SK-N-SH (cell line): ENCODE data around the gene CCDC89. TPM values are rescaled to one million over a fixed set of nuclear protein-coding genes. Genes with fewer than 3 reads are reported as not detected.

Source experiments
- CTCF ChIA-PET: fragments of 300-600, 350-600 bp; formaldehyde crosslinking; extraction: SDS; loops from one replicate; lab custom pipeline; 2021; lab: Yijun Ruan, JAX
- POLR2A ChIA-PET: fragments of 350-600 bp; sonication (Branson Sonifier 250); formaldehyde crosslinking; extraction: SDS; loops from one replicate; lab custom pipeline; 2020; ENCODE audit warnings: antibody characterized with exemption, inconsistent platforms; lab: Yijun Ruan, JAX
- DNase-seq: peaks from one replicate; pipeline ENCODE4 v3.0.0; 2012
- H2AFZ ChIP-seq: fragments of 200-600 bp; sonication (generic); 2 replicates; pipeline ENCODE4 v1.8.1; 2016; ENCODE audit warnings: antibody characterized with exemption, mild to moderate bottlenecking, low read depth
- H3F3A ChIP-seq: fragments of 200-600 bp; sonication (generic); replicated peaks from 2 replicates; pipeline ENCODE3; 2016; ENCODE audit warnings: antibody characterized with exemption, mild to moderate bottlenecking; ENCODE audit not compliant: insufficient read depth
- H3K27ac ChIP-seq, 2 experiments: fragments of 200-500 bp in 1 of 2; fragments of 200-600 bp in 1 of 2; sonication (Bioruptor generic) in 1 of 2; sonication (generic), shearing (Covaris generic) in 1 of 2; 2 replicates each; pipeline versions ENCODE4 v1.5.1 to v1.6.1; 2014 to 2016; ENCODE audit warnings: low read depth in 2 of 2, inconsistent platforms in 1 of 2, low read length in 1 of 2, mild to moderate bottlenecking in 1 of 2, mixed read lengths in 1 of 2
- H3K27me3 ChIP-seq: fragments of 200-600 bp; sonication (generic), shearing (Covaris generic); 2 replicates; pipeline ENCODE4 v1.6.1; 2016; ENCODE audit warnings: mixed run types; ENCODE audit not compliant: insufficient read depth
- H3K36me3 ChIP-seq, 2 experiments: fragments of 200-500 bp in 1 of 2; fragments of 200-600 bp in 1 of 2; sonication (Bioruptor generic) in 1 of 2; sonication (generic) in 1 of 2; replicated peaks in 1 of 2; 2 replicates each; pipeline versions ENCODE3 to v1.5.1; 2014 to 2016; ENCODE audit warnings: low read length in 1 of 2, mild to moderate bottlenecking in 1 of 2; ENCODE audit not compliant: insufficient read depth in 2 of 2, control insufficient read depth in 1 of 2
- H3K4me1 ChIP-seq, 2 experiments: fragments of 200-500 bp in 1 of 2; fragments of 200-600 bp in 1 of 2; sonication (Bioruptor generic) in 1 of 2; sonication (generic), shearing (Covaris generic) in 1 of 2; 2 replicates each; pipeline versions ENCODE4 v1.5.1 to v1.6.1; 2014 to 2016; ENCODE audit warnings: low read depth in 1 of 2, low read length in 1 of 2, mixed run types in 1 of 2; ENCODE audit not compliant: insufficient read depth in 2 of 2, control insufficient read depth in 1 of 2
- H3K4me2 ChIP-seq: fragments of 200-600 bp; sonication (generic), shearing (Covaris generic); 2 replicates; pipeline ENCODE4 v1.6.1; 2017; ENCODE audit warnings: mixed run types
- H3K4me3 ChIP-seq, 2 experiments: fragments of 200-500 bp in 1 of 2; fragments of 200-600 bp in 1 of 2; sonication (Bioruptor generic) in 1 of 2; sonication (generic), shearing (Covaris generic) in 1 of 2; 2 replicates each; pipeline versions ENCODE4 v1.5.1 to v1.8.1; 2014 to 2016; ENCODE audit warnings: low read depth in 2 of 2, inconsistent platforms in 1 of 2, low read length in 1 of 2, mild to moderate bottlenecking in 1 of 2, mixed read lengths in 1 of 2, moderate library complexity in 1 of 2
- H3K79me2 ChIP-seq: fragments of 200-600 bp; sonication (generic); 2 replicates; pipeline ENCODE4 v1.8.1; 2017; ENCODE audit warnings: mild to moderate bottlenecking; ENCODE audit not compliant: insufficient read depth
- H3K9ac ChIP-seq: fragments of 200-600 bp; sonication (generic); 2 replicates; pipeline ENCODE4 v1.6.1; 2017; ENCODE audit warnings: mixed run types
- H3K9me2 ChIP-seq: fragments of 200-600 bp; sonication (generic); 2 replicates; pipeline ENCODE4 v1.6.1; 2017; ENCODE audit warnings: mixed run types
- H3K9me3 ChIP-seq: fragments of 200-600 bp; sonication (generic); 2 replicates; pipeline ENCODE4 v1.6.1; 2017; ENCODE audit warnings: mixed run types, mild to moderate bottlenecking, moderate library complexity
- H4K20me1 ChIP-seq: fragments of 200-600 bp; sonication (generic); 2 replicates; pipeline ENCODE4 v1.6.1; 2017; ENCODE audit warnings: mild to moderate bottlenecking, mixed run types; ENCODE audit not compliant: insufficient read depth
- EZH2phosphoT487 ChIP-seq: fragments of 200-600 bp; sonication (generic); IDR thresholded peaks from 2 replicates; pipeline ENCODE4 v1.6.1; 2017; ENCODE audit warnings: low read depth, mixed run types, mild to moderate bottlenecking, antibody characterized with exemption, moderate library complexity, borderline replicate concordance
- FOSL2 ChIP-seq: IDR thresholded peaks from 2 replicates; pipeline ENCODE4 v1.4.0; 2012; ENCODE audit warnings: low read depth, mild to moderate bottlenecking, moderate library complexity, borderline replicate concordance
- MEF2A ChIP-seq: IDR thresholded peaks from 2 replicates; pipeline ENCODE4 v1.4.0; 2012; ENCODE audit warnings: low read depth, borderline replicate concordance
- POLR2AphosphoS5 ChIP-seq: IDR thresholded peaks from 2 replicates; pipeline ENCODE4 v1.6.1; 2012; ENCODE audit warnings: low read depth, low read length
- RFX5 ChIP-seq: IDR thresholded peaks from 2 replicates; pipeline ENCODE4 v1.6.1; 2012; ENCODE audit warnings: mild to moderate bottlenecking, improper control_type of control experiment, low read length
- SIN3A ChIP-seq: IDR thresholded peaks from 2 replicates; pipeline ENCODE4 v1.6.1; 2012; ENCODE audit warnings: low read depth, mild to moderate bottlenecking, low read length, moderate library complexity, borderline replicate concordance
- SMC3 ChIP-seq: IDR thresholded peaks from 2 replicates; pipeline ENCODE4 v1.6.1; 2012; ENCODE audit warnings: low read depth, low read length, improper control_type of control experiment
- WGBS: methylation state at CpG from one replicate; pipeline ENCODE4 v1.1.6; 2017; ENCODE audit warnings: low lambda C conversion rate; 5-methylcytosine and 5-hydroxymethylcytosine counted together
- polyA plus RNA-seq, 3 experiments: library from polyadenylated mRNA; depleted of rRNA; stranded (reverse); fragments of >200 nt; gene quantifications; 2 replicates each; pipeline ENCODE4 v1.2.3, GENCODE V29; 2012
- TF ChIP-seq, protein P1 (sequence below): fragments of 200-600 bp; sonication (generic); IDR thresholded peaks from 2 replicates; pipeline ENCODE4 v1.6.1; 2017; ENCODE audit warnings: antibody characterized with exemption, mild to moderate bottlenecking, moderate library complexity
- TF ChIP-seq, protein P2 (sequence below): IDR thresholded peaks from 2 replicates; pipeline ENCODE4 v1.4.0; 2012; ENCODE audit warnings: low read depth, borderline replicate concordance
- TF ChIP-seq, protein P3 (sequence below): fragments of 150-350 bp; IDR thresholded peaks from 2 replicates; pipeline ENCODE4 v1.6.1; 2016; ENCODE audit warnings: mild to moderate bottlenecking, low read depth, low read length
- TF ChIP-seq, protein P4 (sequence below): IDR thresholded peaks from 2 replicates; pipeline ENCODE4 v1.6.1; 2012; ENCODE audit warnings: mild to moderate bottlenecking, low read depth, low read length, moderate library complexity
- TF ChIP-seq, protein P5 (sequence below): fragments of 150-350 bp; IDR thresholded peaks from 2 replicates; pipeline ENCODE4 v1.6.1; 2017; ENCODE audit warnings: antibody characterized with exemption, low read length, low read depth, borderline replicate concordance

The CCDC89 gene
- polyA plus RNA-seq, 1 of the 3 experiments (the other 2 are of a cell fraction) = 3.9 TPM

DNA sequence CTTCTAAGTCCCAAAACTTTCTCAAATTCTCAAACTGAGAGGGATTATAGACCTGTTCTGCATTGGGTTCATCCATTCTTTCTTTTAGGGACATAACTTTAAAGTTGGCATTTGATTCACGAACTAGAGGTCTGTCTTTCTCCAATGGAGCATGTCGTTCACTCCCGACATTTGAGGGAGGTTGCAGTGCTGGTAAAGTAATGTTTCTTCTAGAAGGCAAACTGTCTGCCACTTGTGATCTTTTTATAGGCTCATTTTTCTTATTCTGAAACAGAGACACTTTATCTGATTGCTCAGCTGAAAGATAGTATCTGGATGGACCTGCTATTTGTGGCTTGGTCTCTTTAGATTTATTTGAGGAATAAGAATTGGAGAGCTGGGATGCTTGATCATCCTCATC lies 40.4 kb upstream of the CCDC89 start:
- H3K4me3 ChIP-seq = no peak overlapping the region
- no peak for DNase-seq
- no peak overlapping the region for H2AFZ ChIP-seq
- no peaks in the 10 kb centered on the region for H3K9me2 ChIP-seq
- H3F3A ChIP-seq = peaks cover 8% of the 10 kb centered on the region
- H3K27me3 ChIP-seq = no peaks in the 10 kb centered on the region
- TF ChIP-seq, protein P1, sequence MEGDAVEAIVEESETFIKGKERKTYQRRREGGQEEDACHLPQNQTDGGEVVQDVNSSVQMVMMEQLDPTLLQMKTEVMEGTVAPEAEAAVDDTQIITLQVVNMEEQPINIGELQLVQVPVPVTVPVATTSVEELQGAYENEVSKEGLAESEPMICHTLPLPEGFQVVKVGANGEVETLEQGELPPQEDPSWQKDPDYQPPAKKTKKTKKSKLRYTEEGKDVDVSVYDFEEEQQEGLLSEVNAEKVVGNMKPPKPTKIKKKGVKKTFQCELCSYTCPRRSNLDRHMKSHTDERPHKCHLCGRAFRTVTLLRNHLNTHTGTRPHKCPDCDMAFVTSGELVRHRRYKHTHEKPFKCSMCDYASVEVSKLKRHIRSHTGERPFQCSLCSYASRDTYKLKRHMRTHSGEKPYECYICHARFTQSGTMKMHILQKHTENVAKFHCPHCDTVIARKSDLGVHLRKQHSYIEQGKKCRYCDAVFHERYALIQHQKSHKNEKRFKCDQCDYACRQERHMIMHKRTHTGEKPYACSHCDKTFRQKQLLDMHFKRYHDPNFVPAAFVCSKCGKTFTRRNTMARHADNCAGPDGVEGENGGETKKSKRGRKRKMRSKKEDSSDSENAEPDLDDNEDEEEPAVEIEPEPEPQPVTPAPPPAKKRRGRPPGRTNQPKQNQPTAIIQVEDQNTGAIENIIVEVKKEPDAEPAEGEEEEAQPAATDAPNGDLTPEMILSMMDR = no peak
- TF ChIP-seq, protein P2, sequence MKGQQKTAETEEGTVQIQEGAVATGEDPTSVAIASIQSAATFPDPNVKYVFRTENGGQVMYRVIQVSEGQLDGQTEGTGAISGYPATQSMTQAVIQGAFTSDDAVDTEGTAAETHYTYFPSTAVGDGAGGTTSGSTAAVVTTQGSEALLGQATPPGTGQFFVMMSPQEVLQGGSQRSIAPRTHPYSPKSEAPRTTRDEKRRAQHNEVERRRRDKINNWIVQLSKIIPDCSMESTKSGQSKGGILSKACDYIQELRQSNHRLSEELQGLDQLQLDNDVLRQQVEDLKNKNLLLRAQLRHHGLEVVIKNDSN = no peak
- no peak for TF ChIP-seq POLR2AphosphoS5
- TF ChIP-seq RFX5 = no peak
- TF ChIP-seq, protein P3, sequence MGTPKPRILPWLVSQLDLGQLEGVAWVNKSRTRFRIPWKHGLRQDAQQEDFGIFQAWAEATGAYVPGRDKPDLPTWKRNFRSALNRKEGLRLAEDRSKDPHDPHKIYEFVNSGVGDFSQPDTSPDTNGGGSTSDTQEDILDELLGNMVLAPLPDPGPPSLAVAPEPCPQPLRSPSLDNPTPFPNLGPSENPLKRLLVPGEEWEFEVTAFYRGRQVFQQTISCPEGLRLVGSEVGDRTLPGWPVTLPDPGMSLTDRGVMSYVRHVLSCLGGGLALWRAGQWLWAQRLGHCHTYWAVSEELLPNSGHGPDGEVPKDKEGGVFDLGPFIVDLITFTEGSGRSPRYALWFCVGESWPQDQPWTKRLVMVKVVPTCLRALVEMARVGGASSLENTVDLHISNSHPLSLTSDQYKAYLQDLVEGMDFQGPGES = no peak
- TF ChIP-seq SMC3 = no peak
- TF ChIP-seq, protein P4, sequence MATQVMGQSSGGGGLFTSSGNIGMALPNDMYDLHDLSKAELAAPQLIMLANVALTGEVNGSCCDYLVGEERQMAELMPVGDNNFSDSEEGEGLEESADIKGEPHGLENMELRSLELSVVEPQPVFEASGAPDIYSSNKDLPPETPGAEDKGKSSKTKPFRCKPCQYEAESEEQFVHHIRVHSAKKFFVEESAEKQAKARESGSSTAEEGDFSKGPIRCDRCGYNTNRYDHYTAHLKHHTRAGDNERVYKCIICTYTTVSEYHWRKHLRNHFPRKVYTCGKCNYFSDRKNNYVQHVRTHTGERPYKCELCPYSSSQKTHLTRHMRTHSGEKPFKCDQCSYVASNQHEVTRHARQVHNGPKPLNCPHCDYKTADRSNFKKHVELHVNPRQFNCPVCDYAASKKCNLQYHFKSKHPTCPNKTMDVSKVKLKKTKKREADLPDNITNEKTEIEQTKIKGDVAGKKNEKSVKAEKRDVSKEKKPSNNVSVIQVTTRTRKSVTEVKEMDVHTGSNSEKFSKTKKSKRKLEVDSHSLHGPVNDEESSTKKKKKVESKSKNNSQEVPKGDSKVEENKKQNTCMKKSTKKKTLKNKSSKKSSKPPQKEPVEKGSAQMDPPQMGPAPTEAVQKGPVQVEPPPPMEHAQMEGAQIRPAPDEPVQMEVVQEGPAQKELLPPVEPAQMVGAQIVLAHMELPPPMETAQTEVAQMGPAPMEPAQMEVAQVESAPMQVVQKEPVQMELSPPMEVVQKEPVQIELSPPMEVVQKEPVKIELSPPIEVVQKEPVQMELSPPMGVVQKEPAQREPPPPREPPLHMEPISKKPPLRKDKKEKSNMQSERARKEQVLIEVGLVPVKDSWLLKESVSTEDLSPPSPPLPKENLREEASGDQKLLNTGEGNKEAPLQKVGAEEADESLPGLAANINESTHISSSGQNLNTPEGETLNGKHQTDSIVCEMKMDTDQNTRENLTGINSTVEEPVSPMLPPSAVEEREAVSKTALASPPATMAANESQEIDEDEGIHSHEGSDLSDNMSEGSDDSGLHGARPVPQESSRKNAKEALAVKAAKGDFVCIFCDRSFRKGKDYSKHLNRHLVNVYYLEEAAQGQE = no peak
- TF ChIP-seq, protein P5, sequence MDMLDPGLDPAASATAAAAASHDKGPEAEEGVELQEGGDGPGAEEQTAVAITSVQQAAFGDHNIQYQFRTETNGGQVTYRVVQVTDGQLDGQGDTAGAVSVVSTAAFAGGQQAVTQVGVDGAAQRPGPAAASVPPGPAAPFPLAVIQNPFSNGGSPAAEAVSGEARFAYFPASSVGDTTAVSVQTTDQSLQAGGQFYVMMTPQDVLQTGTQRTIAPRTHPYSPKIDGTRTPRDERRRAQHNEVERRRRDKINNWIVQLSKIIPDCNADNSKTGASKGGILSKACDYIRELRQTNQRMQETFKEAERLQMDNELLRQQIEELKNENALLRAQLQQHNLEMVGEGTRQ = no peak
- TF ChIP-seq EZH2phosphoT487 = no peak
- no peak for TF ChIP-seq FOSL2
- TF ChIP-seq MEF2A = no peak
- no peak for TF ChIP-seq SIN3A
- peaks cover 0 to 2% of the 10 kb centered on the region in 2 experiments for H3K36me3 ChIP-seq
- H3K4me1 ChIP-seq = peaks cover 0 to 7% of the 10 kb centered on the region in 2 experiments; a peak in 1 of 4 replicates
- 77% methylated on average over 3 of the region's 3 CpGs for WGBS
- no peaks in the 10 kb centered on the region for H4K20me1 ChIP-seq
- no peak overlapping the region for H3K9ac ChIP-seq
- no peak overlapping the region for H3K4me2 ChIP-seq
- H3K9me3 ChIP-seq = no peaks in the 10 kb centered on the region
- ChIA-PET CTCF (no interaction called here), POLR2A (no interaction called here)
- peak overlapping the region in 1 of 2 experiments; percentile 59; a peak in 3 of 4 replicates for H3K27ac ChIP-seq
- no peaks in the 10 kb centered on the region for H3K79me2 ChIP-seq
